Measurements from ENCODE around the gene CC2D2B.

- TF ChIP-seq CTCF (IDR thresholded peaks at IDR 0.05) (no peak), POLR2A (IDR thresholded peaks at IDR 0.05) (no peak)
Observed at GRCh38 chr10:96082153-96082552, 174.4 kb downstream of the CC2D2B start.

Measured in breast epithelium (tissue), 3 donors.